GM12873 (cell line): ENCODE data around the gene ID2.

Experiments used
- TF ChIP-seq, protein P1 (sequence below): IDR thresholded peaks from 2 replicates; pipeline ENCODE4 v1.5.1; 2012; ENCODE audit warnings: low read depth, mild to moderate bottlenecking, moderate library complexity, low read length, control low read depth; ENCODE audit not compliant: insufficient read depth; ENCODE audit errors: missing control alignments

The ID2 gene

DNA sequence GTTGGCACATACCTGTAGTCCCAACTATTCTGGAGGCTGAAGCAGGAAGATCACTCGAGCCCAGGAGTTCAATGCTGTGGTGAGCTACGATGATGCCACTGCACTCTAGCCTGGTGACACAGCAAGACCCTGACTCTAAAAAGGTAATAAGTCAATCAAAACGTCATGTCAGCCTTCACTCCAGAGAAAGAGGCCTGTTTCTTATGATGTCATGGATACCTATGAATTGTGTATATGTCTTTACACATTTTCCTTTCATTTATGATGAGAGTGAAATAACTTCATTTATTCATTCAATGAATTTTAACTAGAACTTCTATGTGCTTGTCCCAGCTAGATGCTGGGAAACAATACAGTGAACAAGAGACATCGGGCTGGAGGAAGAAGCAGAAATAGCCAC, 25.0 kb upstream of the ID2 start:
- TF ChIP-seq, protein P1, sequence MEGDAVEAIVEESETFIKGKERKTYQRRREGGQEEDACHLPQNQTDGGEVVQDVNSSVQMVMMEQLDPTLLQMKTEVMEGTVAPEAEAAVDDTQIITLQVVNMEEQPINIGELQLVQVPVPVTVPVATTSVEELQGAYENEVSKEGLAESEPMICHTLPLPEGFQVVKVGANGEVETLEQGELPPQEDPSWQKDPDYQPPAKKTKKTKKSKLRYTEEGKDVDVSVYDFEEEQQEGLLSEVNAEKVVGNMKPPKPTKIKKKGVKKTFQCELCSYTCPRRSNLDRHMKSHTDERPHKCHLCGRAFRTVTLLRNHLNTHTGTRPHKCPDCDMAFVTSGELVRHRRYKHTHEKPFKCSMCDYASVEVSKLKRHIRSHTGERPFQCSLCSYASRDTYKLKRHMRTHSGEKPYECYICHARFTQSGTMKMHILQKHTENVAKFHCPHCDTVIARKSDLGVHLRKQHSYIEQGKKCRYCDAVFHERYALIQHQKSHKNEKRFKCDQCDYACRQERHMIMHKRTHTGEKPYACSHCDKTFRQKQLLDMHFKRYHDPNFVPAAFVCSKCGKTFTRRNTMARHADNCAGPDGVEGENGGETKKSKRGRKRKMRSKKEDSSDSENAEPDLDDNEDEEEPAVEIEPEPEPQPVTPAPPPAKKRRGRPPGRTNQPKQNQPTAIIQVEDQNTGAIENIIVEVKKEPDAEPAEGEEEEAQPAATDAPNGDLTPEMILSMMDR = no peak

DNA sequence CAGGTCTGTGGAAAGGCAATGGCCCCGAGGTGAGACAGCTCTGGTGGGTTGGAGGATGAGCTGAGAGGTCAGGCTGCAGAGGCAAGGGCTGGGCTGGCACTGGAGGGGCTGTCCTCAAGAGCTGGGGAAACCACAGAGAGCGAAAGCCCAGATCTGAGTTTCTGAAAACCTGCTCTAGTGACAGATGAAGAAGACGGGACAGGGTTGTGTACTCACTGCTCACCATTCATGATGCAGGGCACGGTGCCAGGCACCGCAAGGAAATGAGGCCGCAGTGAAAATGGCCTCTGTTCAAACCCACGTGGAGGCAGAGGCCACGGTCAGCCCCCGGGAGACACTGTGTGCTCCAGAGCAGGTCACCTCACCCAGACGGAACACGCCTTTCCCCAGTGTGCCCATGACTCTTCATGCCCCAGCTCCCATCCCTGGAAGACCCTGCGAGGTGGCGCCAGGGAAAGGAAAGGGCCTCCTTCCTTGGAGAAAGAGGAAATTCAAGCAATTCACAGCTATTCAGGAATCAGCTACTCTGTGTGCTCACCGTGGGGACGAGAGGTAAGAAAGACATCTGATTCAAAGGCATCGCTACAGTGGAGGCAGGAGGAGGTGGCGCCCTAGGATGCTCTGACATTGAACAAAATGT, 24.3 kb upstream of the ID2 start:
- TF ChIP-seq, protein P1 = no peak

DNA sequence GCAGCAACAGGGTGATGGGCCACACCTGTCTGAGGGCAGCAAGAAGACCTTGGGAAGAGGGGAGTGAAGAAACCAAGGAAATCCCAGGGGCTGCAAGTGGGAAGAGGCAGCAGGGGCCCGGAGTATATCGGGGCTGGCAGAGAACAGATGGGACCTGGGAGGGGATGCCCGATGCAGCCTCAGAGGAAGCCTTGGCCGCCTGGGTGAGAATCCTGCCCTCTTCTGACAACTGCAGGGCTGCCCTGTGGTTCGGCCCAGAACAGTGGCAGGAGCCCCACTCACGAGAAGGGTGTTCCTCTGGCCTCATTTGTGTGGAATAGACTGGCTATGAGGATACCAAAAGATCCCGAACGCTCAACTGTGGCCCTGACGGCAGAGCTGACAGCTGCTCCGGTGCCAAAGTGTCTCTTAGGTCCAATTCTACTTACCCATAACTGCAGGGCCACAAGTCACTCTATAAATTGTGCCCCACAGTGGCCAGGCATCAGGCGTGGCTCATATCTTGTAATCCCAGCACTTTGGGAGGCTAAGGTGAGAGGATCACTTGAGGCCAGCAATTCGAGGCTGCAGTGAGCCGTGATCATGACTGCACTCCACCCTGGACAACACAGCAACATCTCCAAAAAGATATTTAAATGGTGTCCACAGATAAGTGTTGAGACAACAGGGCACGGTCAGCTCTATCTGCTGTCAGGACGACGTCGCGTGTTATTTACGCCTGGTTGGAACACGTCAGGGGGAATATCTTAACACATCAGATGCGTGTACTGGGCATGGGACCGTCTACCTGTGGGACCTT, 23.6 kb upstream of the ID2 start:
- TF ChIP-seq, protein P1 = no peak

DNA sequence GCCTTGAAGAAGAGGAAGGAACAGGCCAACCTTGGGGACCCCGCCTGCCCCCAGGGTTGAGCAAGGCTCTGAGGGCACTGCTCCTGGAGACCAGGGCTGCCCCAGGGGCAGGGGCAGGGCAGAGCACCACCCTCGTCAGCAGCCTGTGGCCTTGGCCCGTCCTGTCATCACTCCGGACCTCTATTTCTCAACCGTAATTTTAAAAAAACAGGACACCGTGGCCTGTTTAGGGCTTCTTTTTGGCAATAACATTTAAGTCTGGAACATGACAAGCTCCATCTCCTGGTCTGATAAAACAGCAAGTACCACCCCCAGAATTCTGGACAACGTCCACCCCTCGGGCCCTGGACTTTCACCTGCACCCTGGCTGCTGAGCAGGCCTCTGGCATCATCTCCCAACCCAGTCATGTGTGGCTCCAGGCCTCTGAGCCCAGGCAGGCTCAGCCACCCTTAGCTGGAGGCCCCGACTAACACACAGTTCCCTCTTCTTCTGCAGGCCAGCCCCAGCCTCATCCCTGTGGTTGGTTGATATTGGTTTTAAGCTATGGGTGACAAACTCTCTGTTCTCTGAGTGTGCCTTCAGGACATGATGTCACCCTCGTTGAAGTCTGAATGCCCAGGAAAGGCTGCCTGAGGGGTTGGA, 22.6 kb upstream of the ID2 start:
- TF ChIP-seq, protein P1 = no peak

DNA sequence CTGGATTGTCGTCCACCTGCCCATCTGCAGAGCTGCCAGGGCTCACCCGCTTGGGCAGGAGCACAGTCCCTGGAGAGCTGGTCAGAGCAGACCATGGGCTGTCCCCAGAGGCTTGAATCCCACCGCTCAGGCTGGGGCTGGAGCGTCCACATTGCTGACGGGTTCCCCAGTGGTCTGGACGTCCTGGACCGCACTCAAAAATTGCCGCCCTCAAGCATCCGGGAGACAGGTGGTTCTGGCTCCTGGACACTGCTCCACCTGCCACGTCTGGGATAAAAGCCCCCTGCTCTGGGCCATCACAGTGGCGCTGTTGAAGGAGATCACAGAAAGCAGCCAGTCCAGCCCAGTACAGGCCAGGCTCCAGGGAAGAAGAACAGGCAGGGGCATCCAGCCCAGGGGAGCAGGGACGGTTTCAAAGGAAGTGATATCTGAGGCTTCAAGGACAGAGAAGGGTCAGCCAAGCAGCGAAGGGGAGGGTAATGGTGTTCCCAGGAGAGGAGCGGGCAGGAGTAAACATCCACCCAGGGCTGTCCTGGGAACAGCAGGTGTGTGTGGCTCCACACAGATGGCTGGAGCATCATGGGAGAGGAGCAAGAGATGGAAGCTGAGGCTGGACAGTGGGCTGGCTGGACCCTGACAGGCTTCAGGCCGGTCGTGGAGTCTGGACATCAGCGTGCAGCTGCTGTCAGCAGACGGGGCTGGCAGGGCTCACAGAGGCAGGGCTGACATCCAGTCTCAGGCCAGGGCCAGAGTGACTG, 21.9 kb upstream of the ID2 start:
- TF ChIP-seq, protein P1 = no peak

DNA sequence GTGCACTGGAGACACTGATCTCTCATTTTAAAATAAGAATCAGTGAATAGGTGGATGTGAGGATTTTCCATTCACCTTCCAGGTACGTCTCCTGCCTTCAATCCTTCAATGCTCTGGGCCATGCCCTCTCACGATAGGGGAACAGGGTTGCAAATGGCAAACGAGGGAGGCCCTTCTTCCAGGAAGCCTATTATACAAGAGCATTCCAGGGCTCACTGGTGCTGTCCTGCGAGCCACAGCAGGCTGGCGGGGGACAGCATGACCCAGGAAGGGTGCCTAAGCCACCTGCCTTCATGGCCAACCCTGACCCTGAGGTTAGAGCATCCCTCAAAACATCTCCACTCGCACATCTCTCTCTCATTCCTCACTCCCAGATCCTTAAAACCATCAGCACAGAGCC, 20.6 kb upstream of the ID2 start:
- TF ChIP-seq, protein P1 = no peak
